GM12801 (cell line): ENCODE data around the gene TCTN2.

Experiments
- CTCF ChIP-seq: IDR thresholded peaks from one replicate; pipeline ENCODE4 v1.5.1; 2011; ENCODE audit warnings: control low read depth; ENCODE audit not compliant: insufficient read length; ENCODE audit errors: extremely low read depth

The TCTN2 gene

GRCh38 chr12:123648401-123648800 lies 22.5 kb upstream of the TCTN2 start:
- TF ChIP-seq CTCF = no peak

GRCh38 chr12:123654129-123654701 lies 16.7 kb upstream of the TCTN2 start:
- no peak for TF ChIP-seq CTCF

- no peak for TF ChIP-seq CTCF
Observed at GRCh38 chr12:123655420-123655819, 15.5 kb upstream of the TCTN2 start.

- TF ChIP-seq CTCF = no peak
Observed at GRCh38 chr12:123656392-123656791, 14.5 kb upstream of the TCTN2 start.

GRCh38 chr12:123657211-123657610 lies 13.7 kb upstream of the TCTN2 start:
- TF ChIP-seq CTCF = no peak

GRCh38 chr12:123659996-123660727 lies 10.8 kb upstream of the TCTN2 start:
- TF ChIP-seq CTCF = no peak

- TF ChIP-seq CTCF = no peak
Observed at GRCh38 chr12:123667771-123668170, 3.1 kb upstream of the TCTN2 start.
